ENCODE measurements around the gene PHF20. TPM values are rescaled to one million over a fixed set of nuclear protein-coding genes. Genes with fewer than 3 reads are reported as not detected.
"Not testable (repeated sequence)": the region's sequence is repeated elsewhere in the genome, so short reads cannot be mapped to it uniquely, and the experiment has no call there.

PHF20 gene
- total RNA-seq, 1 donor from 2014 or later = 109 TPM

DNA sequence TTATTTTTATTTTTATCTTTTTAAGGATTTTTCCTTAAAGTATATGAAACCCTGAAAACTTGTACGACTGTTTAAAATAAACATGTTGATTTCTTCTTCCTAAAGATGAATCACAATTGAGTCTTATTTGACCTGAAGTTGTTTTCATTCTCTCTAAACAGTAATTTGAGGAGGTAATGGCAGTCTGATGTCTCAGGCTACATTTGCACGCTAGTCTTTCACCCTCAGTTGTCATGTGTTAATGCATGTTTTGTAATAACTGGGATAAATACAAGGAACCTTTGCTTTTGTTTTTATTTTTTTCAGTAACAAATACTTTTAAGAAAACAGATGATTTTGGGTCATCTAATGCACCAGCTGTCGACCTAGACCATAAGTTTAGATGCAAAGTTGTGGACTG is 127.2 kb downstream of the PHF20 start:
- no peak overlapping the region for H3K27ac ChIP-seq
- H3K4me1 ChIP-seq = no peaks in the 10 kb centered on the region
- peaks cover 7 to 18% of the 10 kb centered on the region in 2 donors for H3K36me3 ChIP-seq
- no peaks in the 10 kb centered on the region for H3K9me3 ChIP-seq
- no peak overlapping the region for H3K4me3 ChIP-seq
- DNase-seq (ENCODE audit: low spot score in 2 of 2) = no peak
- H3K27me3 ChIP-seq = no peaks in the 10 kb centered on the region
- TF ChIP-seq, protein P1, sequence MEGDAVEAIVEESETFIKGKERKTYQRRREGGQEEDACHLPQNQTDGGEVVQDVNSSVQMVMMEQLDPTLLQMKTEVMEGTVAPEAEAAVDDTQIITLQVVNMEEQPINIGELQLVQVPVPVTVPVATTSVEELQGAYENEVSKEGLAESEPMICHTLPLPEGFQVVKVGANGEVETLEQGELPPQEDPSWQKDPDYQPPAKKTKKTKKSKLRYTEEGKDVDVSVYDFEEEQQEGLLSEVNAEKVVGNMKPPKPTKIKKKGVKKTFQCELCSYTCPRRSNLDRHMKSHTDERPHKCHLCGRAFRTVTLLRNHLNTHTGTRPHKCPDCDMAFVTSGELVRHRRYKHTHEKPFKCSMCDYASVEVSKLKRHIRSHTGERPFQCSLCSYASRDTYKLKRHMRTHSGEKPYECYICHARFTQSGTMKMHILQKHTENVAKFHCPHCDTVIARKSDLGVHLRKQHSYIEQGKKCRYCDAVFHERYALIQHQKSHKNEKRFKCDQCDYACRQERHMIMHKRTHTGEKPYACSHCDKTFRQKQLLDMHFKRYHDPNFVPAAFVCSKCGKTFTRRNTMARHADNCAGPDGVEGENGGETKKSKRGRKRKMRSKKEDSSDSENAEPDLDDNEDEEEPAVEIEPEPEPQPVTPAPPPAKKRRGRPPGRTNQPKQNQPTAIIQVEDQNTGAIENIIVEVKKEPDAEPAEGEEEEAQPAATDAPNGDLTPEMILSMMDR (IDR thresholded peaks at IDR 0.05) = no peak
- intact Hi-C loops (cut with DNase I) = no loop called here

DNA sequence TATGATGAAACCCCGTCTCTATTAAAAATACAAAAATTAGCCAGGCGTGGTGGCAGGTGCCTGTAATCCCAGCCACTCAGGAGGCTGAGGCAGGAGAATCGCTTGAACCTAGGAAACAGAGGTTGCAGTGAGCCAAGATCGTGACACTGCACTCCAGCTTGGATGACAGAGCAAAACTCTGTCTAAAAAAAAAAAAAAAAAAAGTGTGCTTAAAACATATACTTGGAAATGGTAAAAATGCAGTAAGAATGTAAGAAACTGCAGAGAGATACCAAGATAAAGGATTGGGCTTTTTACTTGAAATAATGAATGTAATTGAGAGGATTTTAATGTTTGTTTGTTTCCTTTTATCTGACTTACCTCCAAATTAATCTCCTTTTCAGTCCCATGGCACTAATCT is 129.4 kb downstream of the PHF20 start:
- H3K27me3 ChIP-seq; H3K27ac ChIP-seq; DNase-seq (ENCODE audit: low spot score in 2 of 2); H3K9me3 ChIP-seq; H3K4me1 ChIP-seq; H3K4me3 ChIP-seq; intact Hi-C loops (cut with DNase I): not testable (repeated sequence)
- H3K36me3 ChIP-seq = peaks cover 7 to 21% of the 10 kb centered on the region in 2 donors

DNA sequence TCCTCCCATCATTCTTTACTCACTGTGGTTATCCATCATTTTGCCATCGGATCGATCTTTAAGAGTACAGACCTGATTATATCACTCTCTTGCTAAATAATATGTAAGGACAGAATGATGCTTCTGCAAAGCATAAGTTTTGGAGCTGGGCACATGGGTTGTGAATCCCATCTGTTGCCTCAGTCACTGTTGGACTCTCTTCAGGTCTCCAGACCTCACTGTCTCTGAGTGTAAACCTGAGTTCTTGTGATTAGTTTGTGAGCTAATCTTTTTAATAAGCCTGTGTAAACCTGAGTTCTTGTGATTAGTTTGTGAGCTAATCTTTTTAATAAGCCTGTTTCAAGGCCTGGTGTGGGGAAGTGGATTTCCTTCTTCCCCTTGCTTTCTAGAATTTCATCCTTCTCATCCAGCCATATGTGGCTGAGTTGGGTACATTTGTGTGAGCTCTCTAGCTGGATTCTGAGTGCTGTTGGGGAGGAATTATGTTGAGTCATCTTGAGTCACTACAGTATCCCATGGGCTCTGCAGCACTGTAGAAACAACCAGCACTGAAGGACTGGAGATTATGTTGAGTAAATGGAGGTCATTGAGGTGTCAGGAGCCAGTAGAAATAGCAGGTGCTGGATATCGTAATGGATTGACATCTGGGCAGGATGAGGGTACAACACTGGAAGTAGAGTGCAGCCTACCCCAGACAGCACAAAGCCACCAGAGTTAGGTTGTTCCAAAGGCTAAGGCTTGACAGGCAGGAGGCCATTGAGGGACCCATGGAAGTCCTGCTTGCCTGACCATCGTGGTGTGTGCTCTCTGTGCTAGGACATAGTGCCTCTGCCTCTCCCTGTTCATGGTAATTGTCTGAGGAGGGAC is 130.1 kb downstream of the PHF20 start:
- Histone ChIP-seq H3K9me3 (no peaks in the 10 kb centered on the region), H3K36me3 (peaks cover 7 to 23% of the 10 kb centered on the region in 2 donors), H3K27ac (no peak overlapping the region), H3K4me1 (no peaks in the 10 kb centered on the region), H3K27me3 (no peaks in the 10 kb centered on the region), H3K4me3 (no peak overlapping the region)
- no peak for DNase-seq (ENCODE audit: low spot score in 2 of 2)
- intact Hi-C loops (cut with DNase I) = no loop called here
- TF ChIP-seq, protein P1 (IDR thresholded peaks at IDR 0.05) = no peak

DNA sequence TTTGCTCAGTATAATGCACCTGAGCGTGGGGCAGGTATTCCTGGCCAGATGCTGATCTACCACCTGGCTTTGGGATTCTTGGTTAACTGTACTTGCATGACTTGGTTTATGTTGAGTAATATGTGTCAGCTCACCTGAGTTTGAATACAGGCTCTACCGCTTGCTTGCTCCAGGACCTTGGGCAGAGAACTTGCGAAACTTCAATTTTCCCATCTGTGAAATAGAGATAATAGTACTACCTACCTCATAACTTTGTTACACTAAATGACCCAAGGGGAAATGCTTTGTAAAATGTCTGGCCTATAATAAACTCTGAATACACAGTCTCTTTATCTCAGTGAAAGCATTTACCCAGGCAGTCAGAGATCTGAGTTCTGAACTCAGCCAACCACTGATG is 130.7 kb downstream of the PHF20 start:
- no peaks in the 10 kb centered on the region for H3K4me1 ChIP-seq
- TF ChIP-seq, protein P1 (IDR thresholded peaks at IDR 0.05) = no peak
- H3K4me3 ChIP-seq = no peak overlapping the region
- H3K36me3 ChIP-seq = peaks cover 7 to 28% of the 10 kb centered on the region in 2 donors
- H3K27ac ChIP-seq = no peak overlapping the region
- intact Hi-C loops (cut with DNase I) = no loop called here
- H3K27me3 ChIP-seq = no peaks in the 10 kb centered on the region
- H3K9me3 ChIP-seq = no peaks in the 10 kb centered on the region
- DNase-seq (ENCODE audit: low spot score in 2 of 2) = no peak

DNA sequence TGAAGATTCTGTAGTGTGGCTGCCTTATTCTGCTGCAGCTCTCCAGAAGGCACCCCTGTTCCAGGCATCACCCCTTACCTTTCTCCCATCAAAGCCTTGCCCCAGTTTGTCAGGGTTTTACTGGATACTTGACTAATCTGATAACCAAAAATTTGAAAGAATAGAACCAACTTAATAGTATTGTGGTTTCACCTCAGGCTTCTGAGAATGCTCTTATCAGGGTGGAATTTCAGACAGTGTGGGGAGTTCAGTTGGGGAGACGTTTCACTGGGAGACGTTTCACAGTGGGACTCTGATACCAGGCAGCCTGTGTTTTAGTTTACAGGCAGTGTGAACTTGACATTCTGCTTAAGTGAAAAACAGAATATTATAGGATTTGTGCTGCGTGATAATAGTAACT is 132.0 kb downstream of the PHF20 start:
- TF ChIP-seq, protein P1 (IDR thresholded peaks at IDR 0.05) = no peak
- Histone ChIP-seq H3K27ac (no peak overlapping the region), H3K27me3 (no peaks in the 10 kb centered on the region), H3K9me3 (no peaks in the 10 kb centered on the region), H3K4me3 (no peak overlapping the region), H3K4me1 (no peaks in the 10 kb centered on the region), H3K36me3 (peaks cover 7 to 28% of the 10 kb centered on the region in 2 donors)
- intact Hi-C loops (cut with DNase I) = no loop called here
- DNase-seq (ENCODE audit: low spot score in 2 of 2) = no peak

DNA sequence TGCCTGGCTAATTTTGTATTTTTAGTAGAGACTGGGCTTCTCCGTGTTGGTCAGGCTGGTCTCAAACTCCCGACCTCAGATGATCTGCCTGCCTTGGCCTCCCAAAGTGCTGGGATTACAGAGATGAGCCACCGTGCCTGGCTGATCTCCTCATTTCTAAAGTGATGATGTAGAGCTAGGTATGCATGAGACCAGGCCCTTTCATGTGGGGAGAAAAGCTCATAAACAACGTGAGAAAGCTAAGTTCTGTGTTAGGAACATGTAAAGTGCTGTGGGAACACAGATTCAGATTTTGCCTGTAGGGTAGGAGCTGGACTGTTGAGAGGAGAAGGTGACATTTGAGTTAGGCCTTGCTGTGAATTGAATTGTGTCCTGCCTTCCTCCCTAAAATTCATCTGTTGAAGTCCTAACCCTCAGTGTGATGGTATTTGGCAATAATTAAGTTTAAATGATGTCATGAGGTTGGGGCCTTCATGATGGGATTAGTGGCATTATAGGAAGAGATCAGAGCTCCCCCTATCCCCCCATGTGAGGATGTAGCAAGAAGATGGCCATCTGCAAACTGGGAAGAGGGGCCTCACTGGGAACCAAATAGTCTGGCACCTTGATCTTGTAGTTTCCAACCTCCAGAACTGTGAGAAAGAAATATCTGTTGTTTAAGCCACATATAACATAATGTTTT is 133.3 kb downstream of the PHF20 start:
- intact Hi-C loops (cut with DNase I) = no loop called here
- DNase-seq (ENCODE audit: low spot score in 2 of 2) = no peak
- H3K4me3 ChIP-seq = no peak overlapping the region
- TF ChIP-seq, protein P1 (IDR thresholded peaks at IDR 0.05) = no peak
- H3K27me3 ChIP-seq = no peaks in the 10 kb centered on the region
- no peaks in the 10 kb centered on the region for H3K9me3 ChIP-seq
- H3K36me3 ChIP-seq = peaks cover 0 to 19% of the 10 kb centered on the region in 2 donors
- no peak overlapping the region for H3K27ac ChIP-seq
- no peaks in the 10 kb centered on the region for H3K4me1 ChIP-seq
